ENCODE data around the gene JARID2. TPM values are rescaled to one million over a fixed set of nuclear protein-coding genes. Genes with fewer than 3 reads are reported as not detected.
"Not testable (repeated sequence)": the region's sequence is repeated elsewhere in the genome, so short reads cannot be mapped to it uniquely, and the experiment has no call there.

JARID2 gene
- polyA plus RNA-seq, 3 donors = 2.0 to 7.0 (median 3.8) TPM

DNA sequence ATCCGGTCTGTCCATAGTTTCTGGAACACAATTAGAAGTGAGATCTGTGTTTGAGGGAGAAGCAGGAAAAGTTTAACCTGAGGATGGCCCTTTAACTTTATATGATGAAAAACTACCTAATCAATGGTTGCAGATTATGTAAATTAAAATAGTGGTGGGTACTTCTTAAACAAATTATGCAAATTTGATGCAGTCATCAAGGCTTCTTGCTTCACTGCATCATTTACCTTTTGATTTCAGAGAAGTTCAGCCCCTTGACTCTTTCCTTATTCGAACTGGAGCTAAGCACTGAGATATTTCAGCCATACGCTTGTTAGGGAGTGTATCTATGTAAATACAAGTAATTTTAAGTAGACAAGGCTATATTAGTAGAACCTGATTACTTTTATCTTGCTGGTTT, 73.8 kb downstream of the JARID2 start:
- H3K27ac ChIP-seq (ENCODE audit: low read depth, low read length) = no peak overlapping the region
- WGBS, 3 donors = 87 to 91% (median 88%) methylated on average over 3 of the region's 3 CpGs

GRCh38 chr6:15320693-15321092, 74.8 kb downstream of the JARID2 start:
- H3K27ac ChIP-seq (ENCODE audit: low read depth, low read length) = no peak overlapping the region
- 93 to 97% (median 94%) methylated on average over 1 of the region's 1 CpG for WGBS, 3 donors

GRCh38 chr6:15322184-15322583, 76.3 kb downstream of the JARID2 start:
- H3K27ac ChIP-seq (ENCODE audit: low read depth, low read length) = no peak overlapping the region
- WGBS, 3 donors = 32 to 96% (median 87%) methylated on average over 1 of the region's 1 CpG

DNA sequence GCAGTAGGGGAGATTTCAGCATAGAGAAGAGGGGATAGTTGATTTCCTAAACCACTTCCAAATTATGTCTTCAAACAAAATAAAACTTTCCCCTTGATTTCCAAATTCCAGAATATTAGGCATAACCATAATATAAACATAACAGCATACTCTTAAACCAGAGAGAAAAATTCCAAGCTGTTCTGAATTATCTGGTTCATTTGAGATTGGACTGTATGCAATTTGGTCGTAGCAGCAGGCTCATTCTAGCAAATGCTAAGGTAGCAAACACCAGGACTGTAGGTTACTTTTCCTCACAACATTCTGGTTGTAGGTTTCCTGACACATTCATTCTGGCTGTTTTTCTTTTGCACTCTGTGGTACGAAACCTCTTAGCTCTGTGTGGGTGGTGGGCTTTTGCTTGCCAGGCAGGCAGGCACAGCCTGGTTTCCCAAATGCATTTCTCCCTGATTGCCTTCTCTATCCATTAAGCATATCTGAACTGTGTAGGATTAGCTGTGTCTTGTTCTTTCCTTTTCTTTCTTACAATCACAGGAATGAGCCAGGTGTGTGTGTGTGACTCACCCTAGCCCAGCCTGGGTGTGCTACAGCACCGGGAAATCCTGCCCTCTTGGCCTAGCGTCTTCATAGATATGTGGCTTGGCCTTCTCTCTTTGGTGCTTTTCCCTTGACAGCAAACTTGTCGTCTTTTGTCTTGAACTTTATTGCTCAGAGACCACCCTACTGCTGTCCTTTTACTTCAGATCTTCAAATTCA, 77.1 kb downstream of the JARID2 start:
- no peak overlapping the region for H3K27ac ChIP-seq (ENCODE audit: low read depth, low read length)

GRCh38 chr6:15323611-15324010, 77.7 kb downstream of the JARID2 start:
- WGBS, 3 donors = 97 to 99% (median 98%) methylated on average over 9 to 11 of the region's 11 CpGs
- not testable (repeated sequence) for H3K27ac ChIP-seq (ENCODE audit: low read depth, low read length)

More for the DNA sequence above, 77.1 kb downstream of the JARID2 start:
- WGBS, 3 donors = 69 to 78% (median 71%) methylated on average over 5 of the region's 5 CpGs

DNA sequence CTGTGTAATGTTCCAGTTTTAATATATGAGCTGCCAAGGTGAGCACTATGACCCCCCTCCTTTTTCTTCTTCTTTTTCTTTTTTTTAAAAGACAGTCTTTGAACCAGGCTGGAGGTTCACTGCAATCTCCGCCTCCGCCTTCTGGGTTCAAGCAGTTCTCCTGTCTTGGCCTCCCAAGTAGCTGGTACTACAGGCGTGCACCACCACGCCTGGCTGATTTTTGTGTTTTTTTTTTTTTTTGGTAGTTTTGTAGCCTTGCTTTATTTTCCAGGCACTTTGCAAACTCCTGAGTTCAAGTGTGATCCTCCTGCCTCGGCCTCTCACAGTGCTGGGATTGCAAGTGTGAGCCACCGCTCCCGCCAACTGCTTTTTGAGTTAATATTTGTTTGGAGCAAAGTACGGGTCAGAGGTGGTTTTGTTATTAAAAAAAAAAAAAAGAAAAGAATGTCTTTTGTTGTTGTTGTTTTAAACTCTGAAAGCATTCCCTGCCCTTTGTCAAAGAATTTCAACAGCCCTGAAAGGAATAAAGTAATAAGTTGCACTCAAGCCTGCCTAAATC, 78.6 kb downstream of the JARID2 start:
- H3K27ac ChIP-seq (ENCODE audit: low read depth, low read length) = no peak overlapping the region
- WGBS, 3 donors = 94 to 95% (median 94%) methylated on average over 8 of the region's 8 CpGs

- 64 to 94% (median 77%) methylated on average over 5 of the region's 5 CpGs for WGBS, 3 donors
- H3K27ac ChIP-seq (ENCODE audit: low read depth, low read length) = no peak overlapping the region
These were observed 79.7 kb downstream of the JARID2 start for GRCh38 chr6:15325540-15325955.

- WGBS, 3 donors = 71 to 90% (median 86%) methylated on average over 6 of the region's 6 CpGs
These were observed 80.3 kb downstream of the JARID2 start for GRCh38 chr6:15326067-15326614.

GRCh38 chr6:15327271-15327670, 81.4 kb downstream of the JARID2 start:
- no peak overlapping the region for H3K27ac ChIP-seq (ENCODE audit: low read depth, low read length)
- 68 to 79% (median 72%) methylated on average over 7 of the region's 7 CpGs for WGBS, 3 donors

More at GRCh38 chr6:15326067-15326614, 80.3 kb downstream of the JARID2 start:
- no peak overlapping the region for H3K27ac ChIP-seq (ENCODE audit: low read depth, low read length)

GRCh38 chr6:15329197-15329671, 83.4 kb downstream of the JARID2 start:
- no peak overlapping the region for H3K27ac ChIP-seq (ENCODE audit: low read depth, low read length)
- 46 to 62% (median 55%) methylated on average over 4 of the region's 4 CpGs for WGBS, 3 donors

GRCh38 chr6:15330174-15330944, 84.5 kb downstream of the JARID2 start:
- WGBS, 3 donors = 41 to 81% (median 46%) methylated on average over 8 of the region's 8 CpGs
- no peak overlapping the region for H3K27ac ChIP-seq (ENCODE audit: low read depth, low read length)

- no peak overlapping the region for H3K27ac ChIP-seq (ENCODE audit: low read depth, low read length)
These were observed 85.3 kb downstream of the JARID2 start for GRCh38 chr6:15331143-15331542.

- no peak overlapping the region for H3K27ac ChIP-seq (ENCODE audit: low read depth, low read length)
- 68 to 94% (median 70%) methylated on average over 13 of the region's 13 CpGs for WGBS, 3 donors
These were observed 85.9 kb downstream of the JARID2 start for GRCh38 chr6:15331629-15332251.

- 64 to 86% (median 77%) methylated on average over 2 of the region's 2 CpGs for WGBS, 3 donors
These were observed 86.6 kb downstream of the JARID2 start for GRCh38 chr6:15332446-15332845.

DNA sequence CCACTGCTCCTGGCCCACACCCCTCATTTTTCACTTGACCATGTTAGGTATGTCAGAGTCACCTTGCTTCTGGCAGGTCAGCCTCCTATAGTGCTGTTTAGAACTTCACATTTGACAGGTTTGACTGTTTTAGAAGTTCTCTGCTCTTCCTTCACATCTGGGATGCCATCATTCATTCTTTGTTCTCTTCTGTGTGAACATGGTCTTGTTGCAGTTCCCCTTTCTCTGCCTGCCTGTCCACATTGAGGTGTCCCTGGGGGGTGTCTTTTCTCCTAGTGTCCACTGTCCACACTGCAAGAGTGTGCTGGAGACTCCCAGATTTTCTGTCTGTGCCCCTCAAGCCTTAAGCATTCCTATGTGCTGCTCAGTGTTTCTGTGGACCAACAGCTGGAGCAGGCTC, 89.5 kb downstream of the JARID2 start:
- no peak overlapping the region for H3K27ac ChIP-seq (ENCODE audit: low read depth, low read length)

More at GRCh38 chr6:15332446-15332845, 86.6 kb downstream of the JARID2 start:
- no peak overlapping the region for H3K27ac ChIP-seq (ENCODE audit: low read depth, low read length)

DNA sequence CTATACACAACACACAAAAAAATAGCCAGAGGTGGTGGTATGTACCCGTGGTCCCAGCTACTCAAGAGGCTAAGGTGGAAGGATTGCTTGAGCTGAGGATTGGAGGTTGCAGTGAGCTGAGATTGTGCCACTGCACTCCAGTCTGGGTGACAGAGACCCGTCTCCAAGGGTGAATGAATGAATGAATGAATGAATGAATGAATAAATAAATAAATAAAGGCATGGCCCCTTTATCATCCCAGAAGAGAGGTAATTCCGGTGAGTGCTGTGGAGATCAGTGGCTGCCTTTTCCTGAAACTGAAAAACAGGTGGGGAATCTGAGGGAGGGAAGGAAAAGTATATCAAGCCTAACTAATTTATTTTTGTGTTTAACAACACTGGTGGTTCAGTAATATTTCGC, 90.0 kb downstream of the JARID2 start:
- 81 to 88% (median 85%) methylated on average over 4 of the region's 4 CpGs for WGBS, 3 donors
- no peak overlapping the region for H3K27ac ChIP-seq (ENCODE audit: low read depth, low read length)

DNA sequence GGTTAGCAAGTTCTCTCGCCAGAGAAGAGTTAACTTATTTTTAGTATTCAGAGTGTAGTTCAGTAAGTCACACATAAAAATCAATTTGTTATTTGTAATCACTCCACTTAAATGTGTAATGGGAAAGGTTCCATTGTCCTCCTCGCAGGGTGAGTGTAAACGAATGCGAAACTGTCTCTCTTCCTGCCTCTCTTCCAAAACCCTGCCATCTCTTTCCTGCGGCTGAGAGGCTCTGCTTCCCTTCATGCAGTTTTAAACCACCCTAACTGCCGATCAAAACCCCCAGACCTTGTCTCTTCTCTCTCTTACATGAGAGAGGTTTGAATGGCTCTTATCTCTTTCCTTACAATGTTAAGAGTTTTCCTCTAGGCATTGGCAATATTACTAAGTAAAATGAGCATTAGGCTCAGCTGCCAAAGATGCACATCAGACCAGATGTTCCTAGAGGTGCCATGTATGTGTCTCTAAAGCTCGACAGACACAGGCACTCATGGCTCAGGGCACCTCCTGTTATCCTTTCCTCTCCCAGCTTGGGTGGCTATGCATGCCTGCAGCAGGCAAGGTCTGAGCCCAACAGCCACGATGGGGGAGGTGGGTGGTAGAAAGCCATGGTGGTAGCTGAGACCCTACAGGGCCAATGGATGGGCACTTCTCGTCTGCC, 91.2 kb downstream of the JARID2 start:
- 42 to 73% (median 63%) methylated on average over 9 of the region's 9 CpGs for WGBS, 3 donors
- no peak overlapping the region for H3K27ac ChIP-seq (ENCODE audit: low read depth, low read length)

DNA sequence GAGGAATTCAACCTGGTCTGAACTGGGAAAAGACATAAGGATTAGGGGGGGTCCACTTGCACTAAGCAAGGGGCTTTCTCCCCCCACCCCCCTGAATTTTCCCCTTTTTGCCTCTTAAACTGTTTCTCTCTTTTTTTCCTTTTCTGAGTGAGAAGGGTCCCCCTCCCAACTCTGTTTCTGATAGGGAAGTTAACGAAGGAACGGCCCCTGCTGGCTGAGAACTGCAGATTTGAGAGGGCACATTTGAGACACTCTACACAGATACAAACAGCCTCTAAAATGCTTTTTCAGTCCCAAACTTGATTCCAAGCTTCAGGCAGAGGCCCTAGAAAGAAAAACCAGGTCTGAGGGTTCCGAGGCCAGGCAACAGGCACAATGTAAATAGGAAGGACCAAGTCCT, 91.7 kb downstream of the JARID2 start:
- WGBS, 3 donors = 65 to 94% (median 86%) methylated on average over 3 of the region's 3 CpGs
- H3K27ac ChIP-seq (ENCODE audit: low read depth, low read length) = no peak overlapping the region

Measured in adipose tissue (tissue), 3 donors.